NCI-H1048 (cell line): ENCODE measurements around the gene CYP1A1.
A peak's percentile ranks its signal among the peaks of the same experiment; 100 is the strongest.
"Not testable (repeated sequence)": the region's sequence is repeated elsewhere in the genome, so short reads cannot be mapped to it uniquely, and the experiment has no call there.

Experiments used
- DNase-seq: peaks from one replicate; lab custom pipeline; 2025; lab: John Stamatoyannopoulos, UW

CYP1A1 gene

DNA sequence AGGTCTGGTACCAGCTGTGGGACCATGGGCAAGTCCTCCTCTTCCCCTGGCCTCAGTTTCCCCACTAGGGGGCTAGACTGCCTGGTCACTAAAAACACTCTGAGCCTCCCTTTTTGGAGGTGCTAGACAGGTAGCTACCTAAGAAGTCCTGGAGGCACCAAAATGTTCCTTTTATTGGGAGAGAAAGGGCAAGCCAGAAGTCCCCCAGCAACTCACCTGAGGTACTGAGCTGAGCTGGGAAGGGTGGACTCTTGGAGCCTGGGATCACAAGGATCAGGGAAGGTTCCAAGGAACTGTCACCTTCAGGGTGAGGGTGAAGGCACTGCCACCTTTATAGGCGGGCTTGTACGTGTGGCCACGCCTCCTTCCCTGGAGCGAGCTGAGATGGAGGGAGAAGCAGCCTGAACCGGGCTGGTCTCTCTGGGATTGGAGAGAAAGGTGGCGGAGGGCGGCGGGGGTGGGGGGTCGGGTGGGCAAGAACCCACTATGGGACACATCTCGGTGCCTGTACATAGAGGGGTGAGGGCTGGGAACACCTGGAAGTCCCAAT, at the start of gene CYP1A1:
Gene CYP1A1 (minus strand): TSS at position 304 of the 550 bp plus-strand sequence. CDS start 2,431 bp downstream, outside the sequence.
- DNase-seq: peak; percentile 42

GRCh38 chr15:74773731-74774252, 48.5 kb upstream of the CYP1A1 start:
- DNase-seq: no peak

- DNase-seq: no peak
These were observed 48.0 kb upstream of the CYP1A1 start for GRCh38 chr15:74773329-74773728.

GRCh38 chr15:74770211-74770903, 45.0 kb upstream of the CYP1A1 start:
- DNase-seq: no peak

GRCh38 chr15:74769463-74770025, 44.2 kb upstream of the CYP1A1 start:
- DNase-seq: no peak

GRCh38 chr15:74768771-74769342, 43.5 kb upstream of the CYP1A1 start:
- peak; percentile 11 for DNase-seq

GRCh38 chr15:74768099-74768770, 42.9 kb upstream of the CYP1A1 start:
- no peak for DNase-seq

DNA sequence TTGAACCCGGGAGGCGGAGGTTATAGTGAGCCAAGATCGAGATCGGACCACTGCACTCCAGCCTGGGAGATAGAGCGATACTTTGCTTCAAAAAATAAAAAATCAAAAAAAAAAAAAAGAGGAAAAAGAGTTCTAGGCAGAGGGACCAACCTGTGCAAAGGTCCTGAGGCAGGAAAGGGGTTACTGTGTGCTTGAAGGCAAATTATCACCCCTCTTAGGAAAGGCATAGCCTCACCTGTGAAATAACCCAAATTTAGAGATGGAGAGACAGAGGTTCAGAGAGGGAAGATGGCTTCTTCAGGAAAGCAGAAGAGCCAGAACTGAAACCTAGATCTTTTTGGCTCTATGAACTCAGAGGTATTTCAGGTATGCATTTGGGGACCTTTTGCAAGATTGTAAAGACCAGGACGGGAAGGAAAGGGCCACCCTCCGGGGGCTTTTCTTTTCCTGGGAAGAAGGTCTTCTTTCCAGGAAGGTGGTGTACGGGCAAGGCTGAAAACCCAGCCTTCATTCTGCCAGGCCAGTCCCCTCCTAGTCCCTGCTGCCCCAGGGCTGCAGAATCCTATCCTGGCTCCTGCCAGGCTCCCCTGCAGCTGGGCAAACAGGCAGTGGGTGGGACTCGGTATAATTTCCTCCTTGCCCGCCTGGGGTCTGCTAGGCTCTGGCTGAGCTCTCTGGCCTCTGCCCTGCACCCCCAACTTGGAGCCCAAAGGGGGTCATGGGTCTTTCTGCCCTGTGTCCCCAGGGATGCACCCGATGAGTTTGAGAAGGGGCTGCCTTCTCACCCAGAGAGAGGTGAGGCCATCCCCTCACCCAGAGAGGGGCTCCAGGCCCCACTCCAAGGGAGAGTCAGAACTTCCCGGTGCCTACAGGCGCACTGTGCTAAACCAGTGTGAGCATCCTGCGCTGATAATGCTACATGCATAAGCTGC, 42.1 kb upstream of the CYP1A1 start:
- no peak for DNase-seq

GRCh38 chr15:74763416-74763815, 38.1 kb upstream of the CYP1A1 start:
- DNase-seq: no peak

- DNase-seq: no peak
These were observed 37.4 kb upstream of the CYP1A1 start for GRCh38 chr15:74762791-74763150.

DNA sequence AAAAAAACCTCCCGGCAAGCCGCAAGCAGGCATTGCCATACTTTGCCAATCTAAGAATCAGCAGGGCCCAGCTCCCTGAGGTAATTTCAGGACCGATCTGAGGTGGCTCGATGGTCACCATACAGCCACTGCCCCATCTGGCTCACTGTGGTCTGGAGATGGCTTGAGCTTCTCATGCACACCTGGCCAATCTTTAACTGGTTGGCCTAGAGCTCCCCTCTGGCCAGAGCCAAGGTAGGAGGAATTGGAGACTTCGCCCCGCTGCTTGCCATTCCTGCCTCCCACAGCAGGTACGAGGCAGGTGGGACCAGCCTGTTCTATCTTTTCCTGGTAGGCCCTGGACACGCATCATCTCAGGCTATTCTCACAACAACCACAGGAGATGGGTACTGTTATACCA, 33.4 kb upstream of the CYP1A1 start:
- DNase-seq: no peak

GRCh38 chr15:74754593-74755215, 29.4 kb upstream of the CYP1A1 start:
- DNase-seq: no peak

DNA sequence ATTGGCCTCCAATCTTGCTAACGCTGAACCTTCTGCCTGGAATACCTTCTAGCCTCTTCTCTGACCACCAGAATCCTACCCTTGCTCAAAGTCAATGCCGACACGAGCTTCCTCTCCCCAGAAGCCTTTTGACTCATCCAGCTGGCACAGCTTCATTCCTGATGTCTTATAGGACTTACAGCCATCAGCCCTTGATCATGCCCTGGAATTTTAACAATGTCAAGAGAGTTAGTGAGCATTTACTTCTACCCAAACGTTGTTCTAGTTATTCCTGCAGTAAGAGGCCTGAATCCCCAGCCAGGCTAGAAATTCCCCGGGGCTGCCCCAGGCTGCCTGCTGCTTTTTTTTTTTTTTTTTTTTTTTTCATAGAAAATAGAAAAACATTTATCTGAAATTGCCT, 27.2 kb upstream of the CYP1A1 start:
- DNase-seq: no peak

DNA sequence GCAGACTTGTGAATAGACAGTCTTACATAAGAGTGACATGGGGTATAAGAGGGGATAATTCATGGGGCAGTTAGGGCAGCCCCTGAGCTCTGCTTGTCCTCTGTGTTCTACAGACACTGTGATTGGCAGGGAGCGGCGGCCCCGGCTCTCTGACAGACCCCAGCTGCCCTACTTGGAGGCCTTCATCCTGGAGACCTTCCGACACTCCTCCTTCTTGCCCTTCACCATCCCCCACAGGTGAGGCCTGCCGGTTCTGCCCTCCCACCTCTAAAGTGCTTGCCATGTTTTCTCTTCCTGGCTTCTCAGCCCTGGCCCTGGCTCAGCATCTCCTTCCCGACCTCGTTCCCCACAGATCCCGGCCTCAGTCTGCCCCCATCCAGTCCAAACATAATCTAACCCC, 26.7 kb upstream of the CYP1A1 start:
- no peak for DNase-seq

GRCh38 chr15:74750751-74751150, 25.4 kb upstream of the CYP1A1 start:
- no peak for DNase-seq

DNA sequence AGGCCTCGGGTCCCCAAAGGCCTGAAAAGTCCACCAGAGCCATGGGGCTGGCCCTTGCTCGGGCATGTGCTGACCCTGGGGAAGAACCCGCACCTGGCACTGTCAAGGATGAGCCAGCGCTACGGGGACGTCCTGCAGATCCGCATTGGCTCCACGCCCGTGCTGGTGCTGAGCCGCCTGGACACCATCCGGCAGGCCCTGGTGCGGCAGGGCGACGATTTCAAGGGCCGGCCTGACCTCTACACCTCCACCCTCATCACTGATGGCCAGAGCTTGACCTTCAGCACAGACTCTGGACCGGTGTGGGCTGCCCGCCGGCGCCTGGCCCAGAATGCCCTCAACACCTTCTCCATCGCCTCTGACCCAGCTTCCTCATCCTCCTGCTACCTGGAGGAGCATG, 24.5 kb upstream of the CYP1A1 start:
- no peak for DNase-seq

GRCh38 chr15:74748322-74748946, 23.1 kb upstream of the CYP1A1 start, which contains the start of gene CYP1A2:
Gene CYP1A2, plus strand, starts transcription at chr15:74748845. Its CDS starts 894 bp downstream, at chr15:74749739.
- DNase-seq: no peak

- no peak for DNase-seq
These were observed 21.1 kb upstream of the CYP1A1 start for GRCh38 chr15:74746389-74746788.

DNA sequence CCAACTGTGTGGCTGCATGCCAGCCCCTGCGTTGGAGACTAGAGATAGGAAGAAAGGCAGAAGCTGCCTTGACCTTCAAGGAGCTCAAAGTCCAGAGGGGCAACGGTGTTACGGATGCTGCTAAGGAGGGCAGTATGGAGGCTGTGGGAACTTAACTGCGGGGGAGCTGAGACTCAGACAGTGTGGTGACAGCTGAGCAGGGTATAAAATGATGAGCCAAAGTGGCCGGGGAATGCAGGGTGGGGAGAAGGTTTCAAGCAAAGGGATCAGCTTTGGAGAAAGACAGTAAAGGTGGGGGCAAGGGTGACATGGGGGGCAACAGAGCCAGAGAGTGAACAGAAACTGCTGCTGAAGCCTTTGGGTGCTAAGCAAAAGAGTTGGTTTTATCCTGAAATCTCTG, 17.1 kb upstream of the CYP1A1 start:
- DNase-seq: no peak

- not testable (repeated sequence) for DNase-seq
These were observed 12.9 kb upstream of the CYP1A1 start for GRCh38 chr15:74738239-74738638.
